Left lung (tissue), 10 donors: Measurements from ENCODE around the gene STAT1. TPM values are rescaled to one million over a fixed set of nuclear protein-coding genes. Genes with fewer than 3 reads are reported as not detected.
A peak's percentile ranks its signal among the peaks of the same experiment; 100 is the strongest.

ENCODE experiments used
- ATAC-seq: fragments of 200-7000 bp; cut with Tn5 transposase; one replicate; pipeline ENCODE4 v1.9.1; 2020; ENCODE audit warnings: moderate library complexity
- DNase-seq, 4 donors: peaks; one replicate each; pipeline ENCODE4 v3.0.0-alpha.2; 2013 to 2020
- H3K27ac ChIP-seq, 2 donors: fragments of 200-600 bp; sonication (generic) in 1 of 2; one replicate each; pipeline versions ENCODE4 v1.5.0 to v1.8.0; 2020 to 2021
- H3K27me3 ChIP-seq, 2 donors: fragments of 200-600 bp; sonication (generic) in 1 of 2; one replicate each; pipeline versions ENCODE4 v1.5.0 to v1.8.0; 2020 to 2021
- H3K36me3 ChIP-seq, 2 donors: fragments of 200-600 bp; sonication (generic) in 1 of 2; one replicate each; pipeline versions ENCODE4 v1.5.0 to v1.8.0; 2020 to 2021
- H3K4me1 ChIP-seq, 2 donors: fragments of 200-600 bp; one replicate each; pipeline ENCODE4 v1.8.0; 2021
- H3K4me3 ChIP-seq, 2 donors: fragments of 200-600 bp; sonication (generic) in 1 of 2; one replicate each; pipeline versions ENCODE4 v1.5.0 to v1.8.0; 2020 to 2021; ENCODE audit warnings: mild to moderate bottlenecking in 1 of 2
- H3K9me3 ChIP-seq, 2 donors: fragments of 200-600 bp; sonication (generic) in 1 of 2; one replicate each; pipeline versions ENCODE4 v1.5.0 to v1.8.0; 2020 to 2021
- CTCF ChIP-seq, 2 donors: fragments of 200-600 bp; sonication (generic) in 1 of 2; IDR thresholded peaks; one replicate each; pipeline versions ENCODE4 v1.5.0 to v1.8.0; 2021; ENCODE audit warnings: antibody characterized with exemption in 2 of 2
- intact Hi-C, 2 donors: fragments of 100-400 bp; cut with DNase I; formaldehyde crosslinking; loops; one replicate each; pipeline versions ENCODE4 v1.11.2 to v1.14.2; 2022
- polyA plus RNA-seq, 6 donors: library from polyadenylated mRNA; unstranded; fragments of 120-200 nt; gene quantifications; one replicate each; pipeline ENCODE4 v1.2.1, GENCODE V29; 2013; ENCODE audit not compliant: insufficient read length in 6 of 6
- total RNA-seq, 2 donors: library from RNA; stranded (reverse); fragmentation: NEBNext Ultra II Directional; extraction: Animal tissue kit (Norgen Biotek cat#: 25700); gene quantifications; one replicate each; pipeline ENCODE4 v1.2.1, GENCODE V29; 2021
- donor health status: DM: no; HTN: yes; CAD: no.
- donor health status: DM: no; HTN: no; CAD: no.

STAT1 gene
- total and polyA plus RNA-seq, 8 donors: 54.0 to 144 (median 65.2) TPM

- ATAC-seq: no peak
- TF ChIP-seq CTCF (IDR thresholded peaks at IDR 0.05): no peak
- no peaks in the 10 kb centered on the region for H3K9me3 ChIP-seq
- no peaks in the 10 kb centered on the region for H3K4me1 ChIP-seq
- no peak overlapping the region for H3K4me3 ChIP-seq
- peaks cover 0 to 100% of the 10 kb centered on the region in 2 donors for H3K36me3 ChIP-seq
- H3K27me3 ChIP-seq: no peaks in the 10 kb centered on the region
- H3K27ac ChIP-seq: no peak overlapping the region
- intact Hi-C loops: no loop called here
- no peak for DNase-seq
Observed at GRCh38 chr2:190987116-190987515, 26.9 kb downstream of the STAT1 start.

GRCh38 chr2:190986221-190986953 lies 27.6 kb downstream of the STAT1 start:
- Histone ChIP-seq H3K36me3 (peaks cover 0 to 100% of the 10 kb centered on the region in 2 donors), H3K27ac (no peak overlapping the region)
- no peak for ATAC-seq

GRCh38 chr2:190984595-190984994 lies 29.4 kb downstream of the STAT1 start:
- DNase-seq (no peak), ATAC-seq (peak; percentile 48)
- Histone ChIP-seq H3K27me3 (no peaks in the 10 kb centered on the region), H3K9me3 (no peaks in the 10 kb centered on the region), H3K27ac (peak overlapping the region in 1 of 2 donors; percentile 25), H3K36me3 (peaks cover 0 to 100% of the 10 kb centered on the region in 2 donors), H3K4me1 (peaks cover 7 to 22% of the 10 kb centered on the region in 2 donors), H3K4me3 (no peak overlapping the region)
- no peak for TF ChIP-seq CTCF (IDR thresholded peaks at IDR 0.05)
- intact Hi-C loops: no loop called here

More at GRCh38 chr2:190986221-190986953, 27.6 kb downstream of the STAT1 start:
- no peak for DNase-seq
- intact Hi-C loops: no loop called here
- Histone ChIP-seq H3K4me1 (peaks cover 0 to 6% of the 10 kb centered on the region in 2 donors), H3K9me3 (no peaks in the 10 kb centered on the region), H3K4me3 (no peak overlapping the region), H3K27me3 (no peaks in the 10 kb centered on the region)
- TF ChIP-seq CTCF (IDR thresholded peaks at IDR 0.05): no peak

GRCh38 chr2:190982262-190983034 lies 31.5 kb downstream of the STAT1 start:
- TF ChIP-seq CTCF (IDR thresholded peaks at IDR 0.05): no peak
- peaks cover 7 to 32% of the 10 kb centered on the region in 2 donors for H3K4me1 ChIP-seq
- H3K27me3 ChIP-seq: no peaks in the 10 kb centered on the region
- no peak overlapping the region for H3K4me3 ChIP-seq
- ATAC-seq (no peak), DNase-seq (no peak)
- no peaks in the 10 kb centered on the region for H3K9me3 ChIP-seq
- H3K36me3 ChIP-seq: peaks cover 0 to 100% of the 10 kb centered on the region in 2 donors
- H3K27ac ChIP-seq: no peak overlapping the region
- intact Hi-C loops: no loop called here

GRCh38 chr2:190981733-190982132 lies 32.2 kb downstream of the STAT1 start:
- TF ChIP-seq CTCF (IDR thresholded peaks at IDR 0.05): no peak
- no peak overlapping the region for H3K27ac ChIP-seq
- no peak for DNase-seq
- intact Hi-C loops: no loop called here
- peaks cover 2 to 100% of the 10 kb centered on the region in 2 donors for H3K36me3 ChIP-seq
- H3K27me3 ChIP-seq: no peaks in the 10 kb centered on the region
- ATAC-seq: no peak
- H3K4me3 ChIP-seq: no peak overlapping the region
- no peaks in the 10 kb centered on the region for H3K9me3 ChIP-seq
- peaks cover 7 to 32% of the 10 kb centered on the region in 2 donors for H3K4me1 ChIP-seq
